ENCODE data around the gene TRPV2.

- no peak for TF ChIP-seq ZNF274 (IDR thresholded peaks at IDR 0.05; ENCODE audit: low read depth, low read length)
- no peak for TF ChIP-seq YY1 (IDR thresholded peaks at IDR 0.05; ENCODE audit: insufficient read depth, insufficient read length)
- TF ChIP-seq SUZ12 (IDR thresholded peaks at IDR 0.05; ENCODE audit: extremely low read depth, insufficient read depth, insufficient read length): no peak
Measured at GRCh38 chr17:16483021-16483645, 67.8 kb downstream of the TRPV2 start.

All from NT2/D1 (cell line).